GM19438 (cell line): ENCODE data around the gene DDC.
A peak's percentile ranks its signal among the peaks of the same experiment; 100 is the strongest.

ENCODE experiments used
- ATAC-seq: cut with Tn5 transposase; IDR thresholded peaks from one replicate; pipeline ENCODE4 v1.9.1; 2021; ENCODE audit warnings: low read depth; ENCODE audit not compliant: unreplicated experiment

The DDC gene

GRCh38 chr7:50564640-50565558 is at the start of gene DDC:
DDC (minus strand) TSS chr7:50565405; CDS start chr7:50544085, 21,320 bp downstream.
- ATAC-seq, result no peak

GRCh38 chr7:50613473-50613872 is 48.3 kb upstream of the DDC start:
- no peak for ATAC-seq

- no peak for ATAC-seq
These were observed 47.5 kb upstream of the DDC start for GRCh38 chr7:50612704-50613103.

GRCh38 chr7:50610521-50611277 is 45.5 kb upstream of the DDC start:
- peak; percentile 57 for ATAC-seq

- no peak for ATAC-seq
These were observed 43.1 kb upstream of the DDC start for GRCh38 chr7:50608196-50608906.

GRCh38 chr7:50607524-50608125 is 42.4 kb upstream of the DDC start:
- ATAC-seq, result no peak

- ATAC-seq, result no peak
These were observed 39.9 kb upstream of the DDC start for GRCh38 chr7:50605059-50605458.

- ATAC-seq, result no peak
These were observed 38.1 kb upstream of the DDC start for GRCh38 chr7:50603287-50603686.

- ATAC-seq, result no peak
These were observed 34.2 kb upstream of the DDC start for GRCh38 chr7:50599385-50599784.

- ATAC-seq, result no peak
These were observed 33.5 kb upstream of the DDC start for GRCh38 chr7:50598460-50599343.

- no peak for ATAC-seq
These were observed 31.3 kb upstream of the DDC start for GRCh38 chr7:50596484-50596883.

- peak; percentile 1 for ATAC-seq
These were observed 30.4 kb upstream of the DDC start for GRCh38 chr7:50595491-50596102.

GRCh38 chr7:50594734-50595485 is 29.7 kb upstream of the DDC start:
- peak; percentile 55 for ATAC-seq

GRCh38 chr7:50594136-50594535 is 28.9 kb upstream of the DDC start:
- no peak for ATAC-seq

- no peak for ATAC-seq
These were observed 27.7 kb upstream of the DDC start for GRCh38 chr7:50592940-50593339.

- ATAC-seq, result peak; percentile 67
These were observed 26.6 kb upstream of the DDC start for GRCh38 chr7:50591480-50592438.

GRCh38 chr7:50591098-50591479 is 25.9 kb upstream of the DDC start:
- no peak for ATAC-seq
